ENCODE results near the gene GPR108. TPM values are rescaled to one million over a fixed set of nuclear protein-coding genes. Genes with fewer than 3 reads are reported as not detected.

The GPR108 gene
- total RNA-seq, 1 donor from 2014 or later, result 87.0 TPM

- no peaks in the 10 kb centered on the region for H3K9me3 ChIP-seq
- ATAC-seq, result no peak
- no peaks in the 10 kb centered on the region for H3K4me1 ChIP-seq
- intact Hi-C loops (cut with DNase I), result no loop called here
- TF ChIP-seq CTCF (IDR thresholded peaks at IDR 0.05), result no peak
- H3K4me3 ChIP-seq, result no peak overlapping the region
- no peak overlapping the region for H3K27ac ChIP-seq
- DNase-seq, result no peak
- H3K36me3 ChIP-seq, result peaks cover 82% of the 10 kb centered on the region
- no peaks in the 10 kb centered on the region for H3K27me3 ChIP-seq (ENCODE audit: low read depth)
Observed at GRCh38 chr19:6697291-6697690, 40.1 kb downstream of the GPR108 start.

GRCh38 chr19:6696239-6696820 lies 41.0 kb downstream of the GPR108 start:
- H3K27ac ChIP-seq, result no peak overlapping the region
- H3K36me3 ChIP-seq, result peaks cover 78% of the 10 kb centered on the region
- peak in 1 of 2 donors; percentile 23 for ATAC-seq
- H3K27me3 ChIP-seq (ENCODE audit: low read depth), result no peaks in the 10 kb centered on the region
- H3K4me3 ChIP-seq, result no peak overlapping the region
- H3K9me3 ChIP-seq, result no peaks in the 10 kb centered on the region
- DNase-seq, result no peak
- H3K4me1 ChIP-seq, result no peaks in the 10 kb centered on the region
- no peak for TF ChIP-seq CTCF (IDR thresholded peaks at IDR 0.05)
- intact Hi-C loops (cut with DNase I), result no loop called here

GRCh38 chr19:6694147-6694815 lies 43.1 kb downstream of the GPR108 start:
- intact Hi-C loops (cut with DNase I), result no loop called here
- ATAC-seq, result peak; percentile 31 to 36

GRCh38 chr19:6693681-6694080 lies 43.7 kb downstream of the GPR108 start:
- intact Hi-C loops (cut with DNase I), result no loop called here
- TF ChIP-seq CTCF (IDR thresholded peaks at IDR 0.05), result no peak
- Histone ChIP-seq H3K9me3 (no peaks in the 10 kb centered on the region), H3K4me1 (no peaks in the 10 kb centered on the region), H3K4me3 (no peak overlapping the region), H3K36me3 (peaks cover 87% of the 10 kb centered on the region), H3K27me3 (ENCODE audit: low read depth) (no peaks in the 10 kb centered on the region), H3K27ac (no peak overlapping the region)
- no peak for DNase-seq
- peak; percentile 8 to 32 for ATAC-seq

More at GRCh38 chr19:6694147-6694815, 43.1 kb downstream of the GPR108 start:
- Histone ChIP-seq H3K27ac (no peak overlapping the region), H3K36me3 (peaks cover 88% of the 10 kb centered on the region), H3K4me1 (no peaks in the 10 kb centered on the region), H3K27me3 (ENCODE audit: low read depth) (no peaks in the 10 kb centered on the region), H3K9me3 (no peaks in the 10 kb centered on the region), H3K4me3 (no peak overlapping the region)
- no peak for TF ChIP-seq CTCF (IDR thresholded peaks at IDR 0.05)
- no peak for DNase-seq

- Histone ChIP-seq H3K27me3 (ENCODE audit: low read depth) (no peaks in the 10 kb centered on the region), H3K9me3 (no peaks in the 10 kb centered on the region), H3K4me1 (no peaks in the 10 kb centered on the region), H3K36me3 (peaks cover 83% of the 10 kb centered on the region), H3K27ac (no peak overlapping the region), H3K4me3 (no peak overlapping the region)
- ATAC-seq (peak in 1 of 2 donors; percentile 9), DNase-seq (no peak)
- intact Hi-C loops (cut with DNase I), result no loop called here
- no peak for TF ChIP-seq CTCF (IDR thresholded peaks at IDR 0.05)
Observed at GRCh38 chr19:6693056-6693471, 44.3 kb downstream of the GPR108 start.

Data from lower lobe of right lung (tissue), 2 donors.